ENCODE results near the gene DDX42. TPM values are rescaled to one million over a fixed set of nuclear protein-coding genes. Genes with fewer than 3 reads are reported as not detected.

Gene DDX42
- total and polyA plus RNA-seq, 2 of the 13 experiments (the other 11 are each of a cell fraction or from before 2014, with no cell fraction given): 87.2 to 92.9 TPM

GRCh38 chr17:63798572-63799106 lies 24.7 kb downstream of the DDX42 start:
- Histone ChIP-seq H3K27me3 (ENCODE audit: control insufficient read depth in 1 of 2, insufficient read depth in 2 of 2, low read length in 2 of 2) (no peaks in the 10 kb centered on the region), H4K20me1 (ENCODE audit: insufficient read depth, low read length) (peaks cover 4% of the 10 kb centered on the region; the same call in 1 of the 2 replicates), H3K79me2 (ENCODE audit: insufficient read depth, low read length) (peaks cover 6% of the 10 kb centered on the region), H3K36me3 (replicated peaks in 1 of 2; ENCODE audit: control insufficient read depth in 1 of 2, insufficient read depth in 2 of 2, low read length in 2 of 2) (peaks cover 48 to 97% of the 10 kb centered on the region in 2 experiments), H2AFZ (ENCODE audit: low read length) (no peak overlapping the region), H3K4me1 (ENCODE audit: insufficient read depth, low read length) (no peaks in the 10 kb centered on the region), H3K9ac (ENCODE audit: insufficient read depth, low read depth, low read length) (no peak overlapping the region), H3K4me3 (replicated peaks in 1 of 3; ENCODE audit: insufficient read depth in 1 of 3, low read depth in 2 of 3, low read length in 3 of 3) (no peak overlapping the region), H3K27ac (ENCODE audit: extremely low read length, insufficient read depth, low read length) (no peak overlapping the region), H3K4me2 (ENCODE audit: low read depth, low read length) (no peak overlapping the region), H3K9me3 (ENCODE audit: low read length) (no peaks in the 10 kb centered on the region)
- in situ Hi-C loops (cut with HindIII; ENCODE audit: extremely low pct_ligation_motif_present, low pct_unique_long_range_greater_than_20kb) (no loop called here), intact Hi-C loops (cut with micrococcal nuclease; ENCODE audit: unreplicated experiment) (no loop called here)
- DNase-seq (ENCODE audit: low spot score) (no peak), FAIRE-seq (no peak), ATAC-seq (peak; percentile 51)
- TF ChIP-seq PHB2 (IDR thresholded peaks at IDR 0.05; ENCODE audit: partially characterized antibody): no peak
- TF ChIP-seq RBM22 (optimal IDR thresholded peaks at IDR 0.05; ENCODE audit: low read length): peak; percentile 13
- no peak for TF ChIP-seq ZBTB14 (CRISPR knock-in tag; IDR thresholded peaks at IDR 0.05)
- no peak for TF ChIP-seq THAP7 (CRISPR knock-in tag; IDR thresholded peaks at IDR 0.05)
- no peak for TF ChIP-seq ZNF564 (CRISPR knock-in tag; IDR thresholded peaks at IDR 0.05)
- TF ChIP-seq ZNF33A (CRISPR knock-in tag; IDR thresholded peaks at IDR 0.05; ENCODE audit: borderline replicate concordance): no peak
- TF ChIP-seq PHF21A (CRISPR knock-in tag; IDR thresholded peaks at IDR 0.05): no peak
- no peak for TF ChIP-seq ELF3 (CRISPR knock-in tag; IDR thresholded peaks at IDR 0.05)
- no peak for TF ChIP-seq KAT7 (CRISPR knock-in tag; IDR thresholded peaks at IDR 0.05; ENCODE audit: borderline replicate concordance)
- no peak for TF ChIP-seq ISX (CRISPR knock-in tag; conservative IDR thresholded peaks at IDR 0.05)
- no peak for TF ChIP-seq ZNF234 (CRISPR knock-in tag; conservative IDR thresholded peaks at IDR 0.05)
- TF ChIP-seq PTBP1 (IDR thresholded peaks at IDR 0.05; ENCODE audit: low read depth, low read length, poor library complexity, severe bottlenecking): no peak
- no peak for TF ChIP-seq ZNF597 (CRISPR knock-in tag; IDR thresholded peaks at IDR 0.05)
- TF ChIP-seq ZNF496 (CRISPR knock-in tag; IDR thresholded peaks at IDR 0.05; ENCODE audit: insufficient replicate concordance): no peak
- TF ChIP-seq NFE2L2 (IDR thresholded peaks at IDR 0.05; ENCODE audit: low read length): peak; percentile 56
- CTCF ChIA-PET (ENCODE audit: low intra/inter-chr PET ratio, low total read pairs): no interaction called here
- 85% methylated on average over 3 of the region's 3 CpGs for WGBS (ENCODE audit: low lambda C conversion rate)
- BruUV-seq (replicated peaks): no TSS peak
- POLR2A ChIA-PET: interaction anchor here (1.2 to 2.2 kb wide), 2 partner anchors 11 to 25 kb away, joined by 3 to 10 read pairs; partner anchors contain the start of genes CCDC47 and DDX42
